Aorta (tissue), 5 donors: ENCODE measurements around the gene PLCD3. TPM values are rescaled to one million over a fixed set of nuclear protein-coding genes. Genes with fewer than 3 reads are reported as not detected.
"Not testable (repeated sequence)": the region's sequence is repeated elsewhere in the genome, so short reads cannot be mapped to it uniquely, and the experiment has no call there.

Source experiments
- ATAC-seq: fragments of 200-7000 bp; cut with Tn5 transposase; one replicate; pipeline ENCODE4 v1.9.1; 2022; ENCODE audit warnings: moderate library complexity; ENCODE audit not compliant: low FRiP score
- DNase-seq, 2 donors: peaks; one replicate each; pipeline ENCODE4 v3.0.0-alpha.2; 2020
- H3K27ac ChIP-seq, 2 donors: one replicate each; pipeline ENCODE4 v1.5.1; 2013; ENCODE audit warnings: low read length in 2 of 2, mild to moderate bottlenecking in 2 of 2, moderate library complexity in 2 of 2, control low read depth in 1 of 2, inconsistent platforms in 1 of 2, low read depth in 1 of 2
- H3K27me3 ChIP-seq, 2 donors: one replicate each; pipeline ENCODE4 v1.6.1; 2013; ENCODE audit warnings: control low read depth in 1 of 2, low read length in 1 of 2, mild to moderate bottlenecking in 1 of 2, moderate library complexity in 1 of 2; ENCODE audit not compliant: insufficient read depth in 2 of 2, control insufficient read depth in 1 of 2
- H3K36me3 ChIP-seq, 2 donors: one replicate each; pipeline ENCODE4 v1.6.1; 2013; ENCODE audit warnings: control low read depth in 1 of 2, low read length in 1 of 2, mild to moderate bottlenecking in 1 of 2; ENCODE audit not compliant: insufficient read depth in 2 of 2, control insufficient read depth in 1 of 2
- H3K4me1 ChIP-seq, 2 donors: one replicate each; pipeline ENCODE4 v1.6.1; 2013; ENCODE audit warnings: low read length in 2 of 2, control low read depth in 1 of 2, mild to moderate bottlenecking in 1 of 2, moderate library complexity in 1 of 2; ENCODE audit not compliant: insufficient read depth in 2 of 2, control insufficient read depth in 1 of 2
- H3K4me3 ChIP-seq, 2 donors: one replicate each; pipeline ENCODE4 v1.5.1; 2013; ENCODE audit warnings: low read length in 2 of 2, control low read depth in 1 of 2, mild to moderate bottlenecking in 1 of 2
- H3K9me3 ChIP-seq: one replicate; pipeline ENCODE4 v1.6.1; 2013; ENCODE audit warnings: mild to moderate bottlenecking, low read length; ENCODE audit not compliant: control insufficient read depth
- WGBS, 2 donors: extraction: QIAGEN DNeasy Blood & Tissue Kit; methylation state at CpG; one replicate each; pipeline ENCODE4 v1.1.7; 2013; 5-methylcytosine and 5-hydroxymethylcytosine counted together
- intact Hi-C, 2 donors: fragments of 100-400 bp; cut with DNase I; formaldehyde crosslinking; loops; one replicate each; pipeline versions ENCODE4 v1.14.2 to v1.15.0; 2022
- polyA plus RNA-seq, 2 donors: library from polyadenylated mRNA; stranded (reverse); fragments of 200-250 nt; gene quantifications; one replicate each; pipeline ENCODE4 v1.2.3, GENCODE V29; 2013
- total RNA-seq, 2 donors: library from RNA; stranded (reverse); fragmentation: NEBNext Ultra II Directional; extraction: Animal tissue kit (Norgen Biotek cat#: 25700); gene quantifications; one replicate each; pipeline ENCODE4 v1.2.1, GENCODE V29; 2021
- donor health status: healthy with polysubstance abuse.
- donor health status: Bipolar disorder and iron deficiency.
- donor health status: DM: no; HTN: no; CAD: no.
- donor health status: DM: no; HTN: no; CAD: no.
- donor health status: DM: yes; HTN: yes; CAD: no.

Gene PLCD3
- total and polyA plus RNA-seq, 4 donors, result 22.8 to 97.4 (median 94.2) TPM

- 84 to 85% methylated on average over 8 of the region's 8 CpGs for WGBS, 2 donors
- no peak for ATAC-seq
- Histone ChIP-seq H3K36me3 (no peaks in the 10 kb centered on the region), H3K27me3 (no peaks in the 10 kb centered on the region), H3K4me3 (no peak overlapping the region), H3K4me1 (peaks cover 0 to 3% of the 10 kb centered on the region in 2 donors), H3K9me3 (no peaks in the 10 kb centered on the region), H3K27ac (peak overlapping the region; percentile 29 to 97)
- intact Hi-C loops, result no loop called here
- DNase-seq, result peak in 1 of 2 donors; percentile 46
These were observed 5.1 kb downstream of the PLCD3 start for GRCh38 chr17:45127207-45127547.

- ATAC-seq (no peak), DNase-seq (no peak)
- 96 to 97% methylated on average over 8 of the region's 8 CpGs for WGBS, 2 donors
- Histone ChIP-seq H3K9me3 (no peaks in the 10 kb centered on the region), H3K36me3 (no peaks in the 10 kb centered on the region), H3K27me3 (no peaks in the 10 kb centered on the region), H3K27ac (no peak overlapping the region), H3K4me1 (peaks cover 0 to 3% of the 10 kb centered on the region in 2 donors), H3K4me3 (no peak overlapping the region)
- intact Hi-C loops, result loop anchor here in 1 of 2 donors (2.0 kb wide), 1 partner anchor 65 kb away; the partner anchor contains the start of gene NMT1
These were observed 6.8 kb downstream of the PLCD3 start for GRCh38 chr17:45125509-45125908.

GRCh38 chr17:45124797-45125122 lies 7.6 kb downstream of the PLCD3 start:
- H3K9me3 ChIP-seq, H3K4me3 ChIP-seq, DNase-seq, H3K27me3 ChIP-seq, H3K36me3 ChIP-seq, H3K4me1 ChIP-seq, ATAC-seq: not testable (repeated sequence)
- intact Hi-C loops, result loop anchor here in 1 of 2 donors (2.0 kb wide), 1 partner anchor 64 kb away; the partner anchor contains the start of gene NMT1
- WGBS, 2 donors, result 75 to 79% methylated on average over 5 of the region's 5 CpGs
- H3K27ac ChIP-seq, result peak overlapping the region in 1 of 2 donors; percentile 19

DNA sequence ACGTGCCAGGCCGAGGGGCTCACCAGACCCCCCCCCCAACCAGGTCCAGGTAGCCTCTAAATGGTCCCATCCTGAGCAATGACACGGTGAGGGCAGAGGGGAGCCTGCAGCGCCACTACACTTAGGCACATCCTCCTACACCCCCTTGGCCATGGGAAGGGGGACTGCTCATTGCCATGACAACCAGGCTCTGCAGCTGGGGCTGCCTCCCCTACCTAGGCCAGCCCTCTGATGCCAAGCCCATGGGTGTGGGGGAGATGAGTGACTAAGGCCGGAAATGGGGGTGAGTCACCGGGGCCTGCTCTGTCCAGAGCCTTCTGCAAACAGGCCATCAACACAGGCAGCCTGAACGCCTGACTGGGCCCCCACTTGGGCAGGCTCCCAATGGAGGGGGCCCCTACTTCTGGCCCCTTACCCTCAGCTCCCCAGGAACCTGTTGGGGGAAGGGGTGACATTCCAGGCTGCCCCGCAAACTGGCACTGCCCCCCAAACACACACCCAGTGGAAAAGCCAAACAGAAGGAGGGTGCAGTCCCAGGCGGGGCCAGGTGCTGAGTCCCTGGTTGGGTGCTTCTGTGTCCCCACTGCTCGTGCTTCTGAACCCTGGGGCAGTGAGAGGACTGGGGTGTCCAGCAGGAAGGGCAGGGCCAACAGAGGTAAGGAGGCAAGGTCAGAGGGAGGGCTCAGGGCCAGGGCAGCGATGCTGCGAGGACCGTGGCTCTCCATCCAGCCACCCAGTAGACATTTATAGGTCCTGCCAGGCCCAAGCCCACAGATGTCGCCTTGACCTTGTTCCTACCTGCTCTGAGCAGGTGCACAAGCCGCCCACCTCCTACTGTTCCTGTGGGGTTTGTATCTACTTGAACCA lies 8.2 kb downstream of the PLCD3 start:
- WGBS, 2 donors, result 50 to 61% methylated on average over 14 to 15 of the region's 15 CpGs
- intact Hi-C loops, result loop anchor here in 1 of 2 donors (2.0 kb wide), 1 partner anchor 63 kb away; the partner anchor contains the start of gene NMT1
- no peak overlapping the region for H3K4me3 ChIP-seq
- H3K27me3 ChIP-seq, result no peaks in the 10 kb centered on the region
- peak; percentile 91 to 93 for DNase-seq
- peak overlapping the region in 1 of 2 donors; percentile 19 for H3K27ac ChIP-seq
- H3K9me3 ChIP-seq, result no peaks in the 10 kb centered on the region
- peaks cover 0 to 3% of the 10 kb centered on the region in 2 donors for H3K4me1 ChIP-seq
- no peaks in the 10 kb centered on the region for H3K36me3 ChIP-seq
- ATAC-seq, result peak; percentile 71

GRCh38 chr17:45123076-45123770 lies 9.1 kb downstream of the PLCD3 start:
- peak overlapping the region in 1 of 2 donors; percentile 19 for H3K27ac ChIP-seq
- no peaks in the 10 kb centered on the region for H3K9me3 ChIP-seq
- no peak for DNase-seq
- H3K36me3 ChIP-seq, result peaks cover 0 to 2% of the 10 kb centered on the region in 2 donors
- H3K4me3 ChIP-seq, result no peak overlapping the region
- H3K27me3 ChIP-seq, result no peaks in the 10 kb centered on the region
- no peak for ATAC-seq
- 91 to 93% methylated on average over 6 of the region's 6 CpGs for WGBS, 2 donors
- H3K4me1 ChIP-seq, result peaks cover 0 to under 1% of the 10 kb centered on the region in 2 donors
- intact Hi-C loops, result no loop called here

DNA sequence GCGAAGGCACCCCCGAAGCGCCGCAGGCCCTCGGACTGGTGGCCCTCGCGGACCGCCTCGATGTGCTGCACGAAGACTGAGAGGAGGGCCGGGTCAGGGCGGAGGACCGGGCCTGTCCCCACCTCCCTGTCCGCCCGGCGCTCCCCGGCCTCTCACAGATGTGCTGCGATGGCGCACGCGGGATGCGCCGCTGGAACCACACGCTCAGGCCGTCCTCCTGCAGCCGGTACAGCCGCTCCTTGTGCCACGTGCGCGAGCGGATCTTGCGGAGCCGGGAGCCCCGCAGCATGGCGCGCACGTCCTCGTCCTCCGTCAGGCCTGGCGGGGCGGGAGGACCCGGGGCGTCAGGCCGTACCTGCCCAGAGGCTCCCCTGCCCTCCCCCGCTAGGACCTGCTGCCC lies 11.3 kb downstream of the PLCD3 start:
- intact Hi-C loops, result no loop called here
- no peaks in the 10 kb centered on the region for H3K27me3 ChIP-seq
- ATAC-seq (no peak), DNase-seq (no peak)
- H3K36me3 ChIP-seq, result peaks cover 0 to 9% of the 10 kb centered on the region in 2 donors
- no peaks in the 10 kb centered on the region for H3K4me1 ChIP-seq
- H3K27ac ChIP-seq, result no peak overlapping the region
- H3K4me3 ChIP-seq, result no peak overlapping the region
- WGBS, 2 donors, result 72 to 78% methylated on average over 45 of the region's 45 CpGs
- no peaks in the 10 kb centered on the region for H3K9me3 ChIP-seq

DNA sequence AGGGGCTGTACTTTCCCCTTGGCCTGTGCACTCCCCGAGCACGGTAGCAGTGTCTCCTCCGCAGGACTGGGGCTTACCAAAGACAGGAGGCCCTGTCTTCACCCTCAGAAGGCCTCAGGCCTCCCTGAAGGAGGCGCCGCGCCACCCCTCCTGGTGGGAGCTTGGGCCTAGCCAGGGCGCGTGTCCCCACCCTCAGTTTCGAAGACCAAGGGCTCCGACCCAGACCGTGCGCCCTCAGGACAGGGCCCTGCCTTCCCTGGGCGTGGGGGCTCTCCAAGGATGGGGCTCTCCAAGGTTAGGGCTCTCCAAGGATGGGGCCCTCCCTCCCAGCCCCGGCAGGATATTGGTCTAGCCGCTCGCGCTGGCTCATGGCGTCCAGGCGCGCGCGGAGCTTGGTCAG lies 11.8 kb downstream of the PLCD3 start:
- intact Hi-C loops, result no loop called here
- ATAC-seq, result no peak
- Histone ChIP-seq H3K36me3 (peaks cover 0 to 9% of the 10 kb centered on the region in 2 donors), H3K4me3 (no peak overlapping the region), H3K27me3 (no peaks in the 10 kb centered on the region), H3K27ac (no peak overlapping the region), H3K4me1 (no peaks in the 10 kb centered on the region), H3K9me3 (no peaks in the 10 kb centered on the region)
- no peak for DNase-seq
- WGBS, 2 donors, result 87% methylated on average over 22 of the region's 22 CpGs

- DNase-seq (no peak), ATAC-seq (no peak)
- Histone ChIP-seq H3K4me3 (no peak overlapping the region), H3K36me3 (peaks cover 0 to 9% of the 10 kb centered on the region in 2 donors), H3K4me1 (no peaks in the 10 kb centered on the region), H3K27ac (no peak overlapping the region), H3K27me3 (no peaks in the 10 kb centered on the region), H3K9me3 (no peaks in the 10 kb centered on the region)
- intact Hi-C loops, result no loop called here
- WGBS, 2 donors, result 82 to 85% methylated on average over 8 of the region's 8 CpGs
These were observed 12.4 kb downstream of the PLCD3 start for GRCh38 chr17:45119964-45120363.
